GM15510 (cell line): Measurements from ENCODE around the gene TFF1.

Experiments
- POLR2A ChIP-seq: IDR thresholded peaks from 3 replicates; pipeline ENCODE4 v1.6.1; 2011; ENCODE audit warnings: borderline replicate concordance; ENCODE audit not compliant: insufficient read length; ENCODE audit errors: extremely low read depth

The TFF1 gene

DNA sequence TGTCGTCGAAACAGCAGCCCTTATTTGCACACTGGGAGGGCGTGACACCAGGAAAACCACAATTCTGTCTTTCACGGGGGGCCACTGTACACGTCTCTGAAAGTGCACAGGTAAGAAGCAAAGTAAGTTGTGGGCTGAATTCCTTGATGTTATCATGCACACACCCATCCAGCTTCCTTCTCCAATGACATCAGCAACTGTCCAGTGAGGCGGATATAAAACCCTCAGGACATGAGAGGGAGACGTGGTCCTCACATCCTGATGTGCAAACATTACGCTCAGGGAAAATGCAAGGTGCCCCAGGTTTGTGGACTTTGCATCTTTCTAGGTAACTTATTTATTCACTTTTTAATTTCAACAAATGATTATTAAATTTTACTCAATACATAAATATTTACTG lies 3.0 kb downstream of the TFF1 start:
- no peak for TF ChIP-seq POLR2A

DNA sequence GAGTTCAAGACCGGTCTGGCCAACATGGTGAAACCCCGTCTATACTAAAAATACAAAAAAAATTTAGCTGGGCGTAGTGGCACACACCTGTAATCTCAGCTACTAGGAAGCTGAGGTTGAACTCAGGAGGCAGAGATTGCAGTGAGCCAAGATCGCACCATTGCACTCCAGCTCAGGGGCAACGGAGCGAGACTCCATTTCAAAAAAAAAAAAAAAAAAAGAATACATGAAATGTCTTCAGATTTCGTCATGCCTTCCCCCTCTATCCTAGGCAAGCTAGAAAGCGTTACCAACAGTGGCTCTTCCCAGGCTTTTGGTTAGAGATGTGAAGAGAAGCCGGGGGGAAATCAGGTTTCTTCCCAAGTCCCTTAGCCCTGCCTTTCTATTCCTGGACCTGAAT lies 3.6 kb downstream of the TFF1 start:
- no peak for TF ChIP-seq POLR2A

DNA sequence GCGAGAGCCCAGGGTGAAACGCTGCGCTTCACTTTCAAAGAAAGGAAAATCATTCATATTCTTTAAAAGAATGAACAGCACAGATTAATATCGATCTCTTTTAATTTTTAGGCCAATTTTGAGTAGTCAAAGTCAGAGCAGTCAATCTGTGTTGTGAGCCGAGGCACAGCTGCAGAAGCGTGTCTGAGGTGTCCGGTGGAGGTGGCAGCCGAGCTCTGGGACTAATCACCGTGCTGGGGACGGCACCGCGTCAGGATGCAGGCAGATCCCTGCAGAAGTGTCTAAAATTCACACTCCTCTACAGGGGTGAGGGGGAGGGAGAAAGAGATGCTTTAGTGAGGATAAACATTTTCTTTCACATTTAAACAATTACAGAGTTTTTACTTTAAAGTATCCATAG lies 4.1 kb downstream of the TFF1 start:
- TF ChIP-seq POLR2A = no peak

DNA sequence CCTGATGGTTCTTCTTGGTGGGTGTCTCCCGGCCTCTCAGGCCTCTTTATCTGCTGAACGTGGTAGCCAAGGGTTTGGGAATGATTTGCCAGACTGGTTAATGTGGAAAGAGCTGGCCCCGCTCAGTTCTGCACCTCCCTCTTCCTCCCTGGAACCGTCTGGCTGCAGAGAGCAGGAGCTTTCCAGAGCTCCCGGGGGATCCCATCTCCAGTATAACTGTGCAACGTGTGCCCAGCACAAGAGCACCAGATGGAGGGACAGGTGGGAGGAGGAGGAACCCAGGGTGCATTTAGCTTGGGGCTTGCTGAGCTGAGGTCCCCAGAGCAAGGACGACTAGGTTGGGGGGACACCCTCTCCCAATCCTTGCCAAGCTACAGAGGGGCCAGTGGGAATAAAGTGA lies 5.0 kb downstream of the TFF1 start:
- no peak for TF ChIP-seq POLR2A

DNA sequence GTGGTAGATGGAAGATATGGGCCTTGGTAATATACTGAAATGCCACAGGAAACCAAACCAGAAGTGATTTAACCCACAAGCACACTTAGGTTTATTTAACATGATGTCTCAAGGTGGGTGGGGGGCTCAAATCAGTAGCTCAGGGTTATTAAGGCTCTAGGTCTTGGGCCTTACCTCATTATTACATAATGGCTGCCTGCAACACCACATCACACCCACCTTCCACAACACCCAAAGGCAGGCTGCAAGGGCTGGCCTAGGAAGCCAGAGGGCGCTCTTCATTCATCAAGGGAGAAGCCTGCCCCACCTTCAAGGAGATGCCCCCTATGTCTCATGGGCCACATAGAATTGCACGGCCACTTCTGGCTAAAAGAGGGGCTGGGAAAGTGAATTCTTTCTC lies 6.0 kb downstream of the TFF1 start:
- no peak for TF ChIP-seq POLR2A

DNA sequence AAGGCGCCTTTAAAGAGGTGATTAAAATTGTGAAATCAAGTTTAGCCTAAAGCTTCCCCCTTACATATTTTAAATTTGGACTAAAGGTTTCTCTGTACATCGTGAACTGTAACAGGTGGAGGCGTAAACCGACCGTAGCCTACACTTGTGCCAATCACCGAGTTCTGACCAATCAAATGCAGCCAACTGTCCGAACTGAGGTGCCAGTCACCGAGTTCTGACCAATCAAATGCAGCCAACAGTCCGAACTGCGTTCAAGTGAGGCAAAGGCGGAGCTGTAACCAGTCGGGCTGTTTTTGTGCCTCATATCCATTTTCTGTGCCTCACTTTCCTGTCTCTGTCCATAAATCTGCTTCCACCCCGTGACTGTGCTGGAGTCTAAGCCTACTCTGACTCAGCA lies 7.4 kb downstream of the TFF1 start:
- no peak for TF ChIP-seq POLR2A

DNA sequence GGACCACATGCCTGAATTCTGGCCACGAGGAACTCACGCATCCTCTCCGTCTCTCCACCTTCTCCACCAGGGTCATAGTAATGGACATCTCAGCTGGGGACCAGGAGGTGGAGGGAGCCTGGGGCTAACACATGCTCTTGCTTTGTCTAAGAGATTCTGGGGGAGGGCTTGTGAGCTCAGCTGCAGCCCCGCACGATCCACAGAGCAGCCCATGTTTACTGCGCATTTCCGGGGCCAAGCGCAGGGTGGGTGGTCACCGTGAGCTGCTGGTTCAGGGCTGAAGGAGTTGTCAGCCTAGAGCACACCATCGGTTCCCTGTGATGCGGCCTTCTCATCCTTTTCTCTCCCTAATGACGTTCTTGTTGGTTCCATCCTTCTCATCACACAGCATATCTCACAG lies 8.1 kb downstream of the TFF1 start:
- TF ChIP-seq POLR2A = no peak

DNA sequence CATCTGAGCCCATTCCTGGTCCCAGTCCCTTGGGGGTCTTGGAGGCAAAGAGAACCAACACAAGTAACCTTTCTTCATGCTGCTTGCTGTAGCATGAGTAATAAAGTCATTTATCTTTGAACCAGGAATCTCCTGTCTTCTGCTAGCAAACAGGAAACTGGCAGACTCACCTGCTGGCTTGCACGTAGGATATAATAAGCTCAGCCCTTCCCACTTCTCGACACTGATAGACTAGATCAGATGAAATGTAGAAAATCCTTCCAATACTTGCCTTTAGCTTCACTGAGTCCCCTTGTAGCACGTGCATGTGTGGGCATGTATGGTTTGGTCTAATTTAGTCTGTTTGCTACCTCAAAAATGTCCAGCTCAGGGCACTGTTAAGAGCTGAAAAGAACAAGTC lies 9.0 kb downstream of the TFF1 start:
- no peak for TF ChIP-seq POLR2A

DNA sequence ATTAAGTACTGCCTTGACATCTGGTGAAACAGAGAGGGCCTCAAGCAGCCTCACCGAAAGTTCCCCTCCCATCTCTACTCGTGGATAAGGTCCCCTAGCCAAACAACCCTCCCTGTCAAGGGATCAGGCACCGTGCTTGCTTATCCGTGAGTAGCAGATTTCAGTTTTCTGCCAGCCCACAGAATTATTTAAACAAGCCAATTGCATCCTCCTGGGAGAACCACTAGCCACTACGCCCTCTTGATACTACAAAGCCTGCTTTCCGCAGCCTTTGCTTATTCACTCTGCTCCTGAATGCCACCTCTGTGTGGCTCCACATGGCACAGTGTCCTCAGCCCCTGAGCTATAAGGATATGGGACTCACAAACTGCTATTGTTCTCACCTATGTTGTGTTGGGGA lies 9.7 kb downstream of the TFF1 start:
- no peak for TF ChIP-seq POLR2A

DNA sequence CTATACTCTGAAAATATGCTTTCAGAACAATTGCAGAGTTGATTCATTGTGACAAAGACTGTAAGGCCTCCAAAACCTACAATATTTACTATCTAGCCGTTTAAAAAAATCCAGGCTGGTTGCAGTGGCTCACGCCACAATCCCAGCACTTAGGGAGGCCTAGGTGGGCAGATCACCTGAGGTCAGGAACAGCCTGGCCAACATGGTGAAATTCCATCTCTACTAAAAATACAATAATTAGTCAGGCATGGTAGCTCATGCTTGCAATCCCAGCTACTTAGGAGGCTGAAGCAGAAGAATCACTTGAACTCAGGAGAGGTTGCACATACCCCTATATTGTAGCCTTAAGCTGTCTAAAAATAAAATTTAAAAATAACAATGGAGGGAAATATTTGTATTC lies 10.3 kb downstream of the TFF1 start:
- no peak for TF ChIP-seq POLR2A

DNA sequence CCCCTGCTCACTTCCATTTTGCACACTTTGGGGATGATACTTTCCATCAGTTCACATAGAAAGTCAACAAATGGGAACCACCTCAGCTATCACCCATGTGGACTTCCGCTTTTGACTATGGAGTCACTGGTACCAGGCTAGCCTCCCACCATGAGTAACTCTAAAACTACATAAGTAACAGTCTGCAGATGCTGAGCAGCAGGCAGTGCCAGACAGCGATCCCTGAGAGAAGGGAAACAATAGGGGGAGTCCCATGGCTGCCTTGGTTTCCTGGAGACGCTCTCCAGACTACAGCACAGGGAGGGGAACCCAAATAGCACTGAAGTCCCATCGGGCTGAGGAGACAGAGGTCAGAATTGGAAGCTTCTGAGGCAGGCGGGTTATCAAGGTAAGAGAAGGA lies 12.7 kb downstream of the TFF1 start:
- TF ChIP-seq POLR2A = no peak

DNA sequence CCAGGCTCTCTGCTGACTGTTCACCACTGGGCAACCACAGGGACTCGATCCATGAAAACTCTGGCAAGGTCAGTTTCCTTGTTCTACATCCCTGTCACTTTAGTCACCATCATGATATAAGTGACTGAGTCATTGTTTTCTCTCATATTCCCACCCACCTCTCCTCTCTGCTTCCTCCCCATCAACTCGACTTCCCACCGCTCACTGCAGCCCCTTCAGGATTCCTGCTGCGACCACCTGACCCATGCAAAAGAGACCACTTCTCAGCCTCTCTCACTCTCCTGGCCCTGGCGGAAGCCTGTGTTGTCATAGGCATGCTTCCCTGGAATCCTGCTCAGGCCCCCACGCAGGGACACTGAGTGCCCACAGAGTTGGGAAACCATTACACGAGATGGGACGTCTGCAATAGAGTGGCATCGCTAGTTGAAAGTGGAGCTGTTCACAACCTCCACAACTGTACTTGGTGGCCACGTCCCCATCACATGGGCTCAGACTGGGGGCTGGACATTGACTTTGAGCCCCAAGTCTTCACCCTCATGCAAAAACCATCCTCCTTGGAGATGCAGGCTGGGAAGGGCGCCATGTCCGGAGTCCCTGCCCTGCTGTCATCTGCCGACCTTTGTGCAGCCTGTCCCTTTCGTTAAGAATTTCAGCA lies 13.8 kb downstream of the TFF1 start:
- TF ChIP-seq POLR2A = no peak

DNA sequence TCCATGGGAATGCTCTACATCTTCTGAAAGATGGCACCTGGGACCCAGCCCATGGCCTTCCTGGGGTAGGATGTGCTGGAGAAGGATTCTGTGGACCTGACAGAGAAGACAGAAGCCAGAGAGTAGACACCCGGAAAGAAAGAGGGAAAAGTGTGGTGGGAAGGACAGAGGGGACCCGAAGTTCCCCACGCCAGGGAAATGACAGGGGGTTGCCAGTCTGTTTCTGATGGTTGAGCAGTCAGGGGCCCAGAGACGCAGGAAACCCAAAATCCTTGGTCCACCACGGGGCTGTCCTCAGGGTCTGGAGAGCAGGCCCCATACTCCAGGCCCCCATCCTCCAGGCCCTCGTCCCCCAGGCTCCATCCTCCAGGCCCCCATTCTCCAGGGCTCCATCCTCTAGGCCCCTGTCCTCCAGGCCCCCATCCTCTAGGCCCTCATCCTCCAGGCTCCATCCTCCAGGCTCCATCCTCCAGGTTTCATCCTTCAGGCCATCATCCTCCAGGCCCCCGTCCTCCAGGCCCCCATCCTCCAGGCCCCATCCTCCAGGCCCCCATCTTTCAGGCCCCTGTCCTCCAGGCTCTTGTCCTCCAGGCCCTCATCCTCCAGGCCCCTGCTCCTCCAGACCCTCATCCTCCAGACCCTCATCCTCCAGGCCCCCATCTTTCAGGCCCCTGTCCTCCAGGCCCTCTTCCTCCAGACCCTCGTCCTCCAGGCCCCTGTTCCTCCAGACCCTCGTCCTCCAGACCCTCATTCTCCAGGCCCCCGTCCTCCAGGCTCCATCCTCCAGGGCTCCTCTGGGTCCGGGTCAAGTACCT lies 14.5 kb downstream of the TFF1 start:
- no peak for TF ChIP-seq POLR2A

DNA sequence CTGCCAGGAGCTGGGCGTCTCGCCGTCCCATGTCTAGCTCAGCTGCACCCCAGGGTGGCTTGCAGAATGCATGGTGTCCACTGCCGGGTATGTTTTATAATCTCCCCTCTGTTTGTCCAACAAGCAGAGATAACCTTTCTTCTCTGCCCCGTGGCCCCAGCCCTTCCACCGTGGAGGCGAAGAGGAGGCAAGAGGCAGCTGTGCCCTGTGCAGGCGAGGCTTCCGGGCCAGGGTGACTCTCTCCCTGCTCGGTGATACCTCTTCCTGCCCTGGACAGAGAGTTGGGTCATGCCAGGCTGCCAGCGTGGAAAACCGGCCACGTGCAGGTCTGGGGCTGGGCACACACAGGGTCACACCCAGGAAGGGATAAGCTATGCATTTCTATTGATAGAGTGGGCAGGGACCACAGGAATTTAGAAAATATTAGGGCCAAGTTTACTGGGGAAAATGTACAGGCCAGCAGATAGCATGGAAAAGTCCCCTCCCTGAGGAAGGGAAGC lies 15.4 kb downstream of the TFF1 start, which contains the start of gene TFF2:
TSS of gene TFF2 (minus strand) at position 68 of the 500 bp plus-strand sequence. CDS start at position 31, 37 bp downstream.
- TF ChIP-seq POLR2A = no peak

DNA sequence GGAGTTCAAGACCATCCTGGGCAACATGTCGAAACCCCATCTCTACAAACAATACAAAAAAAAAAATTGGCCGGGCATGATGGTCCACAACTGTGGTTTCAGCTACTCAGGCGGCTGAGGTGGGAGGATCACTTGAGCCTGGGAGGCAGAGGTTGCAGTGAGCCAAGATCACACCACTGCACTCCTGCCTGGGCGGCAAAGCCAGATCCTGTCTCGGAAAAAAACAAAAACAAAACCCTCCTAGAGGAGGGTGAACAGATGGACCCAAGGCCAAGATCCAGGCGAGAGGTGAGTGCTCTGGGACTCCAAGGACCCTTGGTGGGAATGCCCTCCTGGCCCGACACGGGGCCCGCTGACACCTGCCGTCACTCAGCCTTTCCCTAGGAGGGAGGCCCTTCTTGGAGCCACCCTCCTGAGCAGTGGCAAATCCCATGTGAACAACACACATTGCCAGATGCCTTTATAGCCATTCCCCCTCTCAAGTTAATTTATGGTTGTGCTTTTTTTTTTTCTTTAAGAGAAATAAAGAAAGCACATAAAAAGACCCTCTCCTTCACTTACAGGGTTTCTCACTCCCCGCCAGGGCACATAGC lies 15.9 kb downstream of the TFF1 start:
- TF ChIP-seq POLR2A = no peak
